CD14-positive monocyte (primary cell): Measurements from ENCODE around the gene NCR2. TPM values are rescaled to one million over a fixed set of nuclear protein-coding genes. Genes with fewer than 3 reads are reported as not detected.

Experiments
- DNase-seq, 3 donors: peaks; one replicate each; pipeline ENCODE4 v3.0.0-alpha.2; 2011 to 2022
- H2AFZ ChIP-seq: 2 replicates; pipeline ENCODE4 v1.6.0; 2012; ENCODE audit warnings: mild to moderate bottlenecking, low read depth, low read length, inconsistent platforms; ENCODE audit not compliant: insufficient read depth, poor library complexity, severe bottlenecking
- H3K27ac ChIP-seq, 2 donors: 1 replicate in 1 of 2; 2 replicates in 1 of 2; pipeline ENCODE4 v1.5.1; 2012 to 2013; ENCODE audit warnings: low read length in 2 of 2, control low read depth in 1 of 2, inconsistent platforms in 1 of 2, low read depth in 1 of 2, mild to moderate bottlenecking in 1 of 2
- H3K27me3 ChIP-seq, 2 donors: one replicate each; pipeline versions ENCODE4 v1.6.0 to v1.6.1; 2011 to 2013; ENCODE audit warnings: low read length in 2 of 2; ENCODE audit not compliant: control insufficient read depth in 2 of 2, insufficient read depth in 2 of 2
- H3K36me3 ChIP-seq, 2 donors: replicated peaks in 1 of 2; 1 replicate in 1 of 2; 2 replicates in 1 of 2; pipeline versions ENCODE4 v1.5.1 to v1.6.1; 2012 to 2013; ENCODE audit warnings: low read length in 2 of 2, control low read depth in 1 of 2, inconsistent platforms in 1 of 2, mild to moderate bottlenecking in 1 of 2; ENCODE audit not compliant: insufficient read depth in 2 of 2, control insufficient read depth in 1 of 2
- H3K4me1 ChIP-seq, 2 donors: 1 replicate in 1 of 2; 2 replicates in 1 of 2; pipeline versions ENCODE4 v1.5.1 to v1.6.1; 2012 to 2013; ENCODE audit warnings: low read length in 2 of 2, control low read depth in 1 of 2, inconsistent platforms in 1 of 2, mild to moderate bottlenecking in 1 of 2, moderate library complexity in 1 of 2; ENCODE audit not compliant: insufficient read depth in 2 of 2, control insufficient read depth in 1 of 2
- H3K4me2 ChIP-seq: replicated peaks from 2 replicates; pipeline ENCODE3; 2012; ENCODE audit warnings: low read length, moderate library complexity, mild to moderate bottlenecking; ENCODE audit not compliant: poor library complexity, severe bottlenecking; ENCODE audit errors: extremely low read depth
- H3K4me3 ChIP-seq, 3 experiments: fragments of 200-600 bp in 1 of 3; sonication (generic) in 1 of 3; replicated peaks in 1 of 3; 1 replicate in 2 of 3; 2 replicates in 1 of 3; pipeline ENCODE4 v1.5.1; 2011 to 2013; ENCODE audit warnings: low read length in 3 of 3, mild to moderate bottlenecking in 3 of 3, control low read depth in 2 of 3, low read depth in 2 of 3, inconsistent platforms in 1 of 3, moderate library complexity in 1 of 3
- H3K79me2 ChIP-seq: 2 replicates; pipeline ENCODE4 v1.6.0; 2012; ENCODE audit warnings: mild to moderate bottlenecking, control low read depth, inconsistent platforms, low read length, moderate library complexity; ENCODE audit not compliant: insufficient read depth
- H3K9ac ChIP-seq: 2 replicates; pipeline ENCODE4 v1.6.0; 2017; ENCODE audit warnings: low read length, mild to moderate bottlenecking; ENCODE audit not compliant: insufficient read depth, poor library complexity, severe bottlenecking
- H3K9me3 ChIP-seq, 2 donors: replicated peaks in 1 of 2; 1 replicate in 1 of 2; 2 replicates in 1 of 2; pipeline versions ENCODE4 v1.5.1 to v1.6.1; 2012 to 2013; ENCODE audit warnings: low read length in 2 of 2, control low read depth in 1 of 2; ENCODE audit not compliant: control insufficient read depth in 1 of 2, insufficient read depth in 1 of 2
- H4K20me1 ChIP-seq: 2 replicates; pipeline ENCODE4 v1.6.0; 2012; ENCODE audit warnings: mild to moderate bottlenecking, low read length, control low read depth, moderate library complexity; ENCODE audit not compliant: insufficient read depth
- H3K27ac Mint-ChIP-seq, 7 donors: one replicate each; pipeline ENCODE4 v1.8.0; 2020; ENCODE audit warnings: mild to moderate bottlenecking in 7 of 7, mixed read lengths in 7 of 7, moderate library complexity in 6 of 7, inconsistent platforms in 2 of 7
- H3K27me3 Mint-ChIP-seq, 3 donors: one replicate each; pipeline ENCODE4 v1.8.0; 2021 to 2022; ENCODE audit warnings: low read depth in 3 of 3, mild to moderate bottlenecking in 3 of 3, mixed read lengths in 3 of 3, moderate library complexity in 3 of 3, inconsistent platforms in 1 of 3
- H3K36me3 Mint-ChIP-seq, 2 donors: one replicate each; pipeline ENCODE4 v1.8.0; 2020; ENCODE audit warnings: mixed read lengths in 2 of 2, inconsistent platforms in 1 of 2, mild to moderate bottlenecking in 1 of 2
- H3K4me1 Mint-ChIP-seq: one replicate; pipeline ENCODE4 v1.8.0; 2020; ENCODE audit warnings: mild to moderate bottlenecking, mixed read lengths
- H3K4me3 Mint-ChIP-seq, 2 donors: one replicate each; pipeline ENCODE4 v1.8.0; 2020; ENCODE audit warnings: mild to moderate bottlenecking in 2 of 2, mixed read lengths in 2 of 2, moderate library complexity in 1 of 2
- H3K9me3 Mint-ChIP-seq, 7 donors: one replicate each; pipeline ENCODE4 v1.8.0; 2020 to 2022; ENCODE audit warnings: mixed read lengths in 7 of 7, mild to moderate bottlenecking in 6 of 7, moderate library complexity in 6 of 7, inconsistent platforms in 2 of 7
- WGBS: methylation state at CpG from one replicate; pipeline ENCODE4 v1.1.5; 2013; ENCODE audit warnings: missing lambda C conversion rate; ENCODE audit not compliant: insufficient coverage; 5-methylcytosine and 5-hydroxymethylcytosine counted together
- intact Hi-C, 2 donors: fragments of 100-400 bp; cut with micrococcal nuclease; formaldehyde crosslinking; loops; one replicate each; pipeline versions ENCODE4 v1.15.0 to v1.15.1; 2023
- polyA plus RNA-seq, 3 donors: library from polyadenylated mRNA; depleted of rRNA in 1 of 3; unstranded in 2 of 3; stranded (reverse) in 1 of 3; fragments of 300-500 nt in 2 of 3; fragments of >200 nt in 1 of 3; fragmentation: Illumina TruSeq in 2 of 3; gene quantifications; 1 replicate in 2 of 3; 2 replicates in 1 of 3; pipeline ENCODE4 v1.2.3, GENCODE V29; 2012 to 2021
- TF ChIP-seq, protein P1 (sequence below): fragments of 200-600 bp; IDR thresholded peaks from one replicate; pipeline ENCODE4 v1.8.0; 2022; ENCODE audit warnings: antibody characterized with exemption, mild to moderate bottlenecking

The NCR2 gene
- polyA plus RNA-seq, 3 donors: not detected

GRCh38 chr6:41348934-41349333 lies 13.5 kb downstream of the NCR2 start:
- no peak overlapping the region for H2AFZ ChIP-seq
- no peaks in the 10 kb centered on the region for H3K4me1 ChIP-seq
- no peak for DNase-seq
- H3K9me3 Mint-ChIP-seq: peaks cover 7 to 15% (median 11%) of the 10 kb centered on the region in 7 donors
- H4K20me1 ChIP-seq: no peaks in the 10 kb centered on the region
- no peaks in the 10 kb centered on the region for H3K79me2 ChIP-seq
- H3K36me3 Mint-ChIP-seq: no peaks in the 10 kb centered on the region
- peaks cover 0 to 2% of the 10 kb centered on the region in 2 donors for H3K27me3 ChIP-seq
- H3K27me3 Mint-ChIP-seq: peaks cover 12 to 19% (median 19%) of the 10 kb centered on the region in 3 donors
- TF ChIP-seq, protein P1, sequence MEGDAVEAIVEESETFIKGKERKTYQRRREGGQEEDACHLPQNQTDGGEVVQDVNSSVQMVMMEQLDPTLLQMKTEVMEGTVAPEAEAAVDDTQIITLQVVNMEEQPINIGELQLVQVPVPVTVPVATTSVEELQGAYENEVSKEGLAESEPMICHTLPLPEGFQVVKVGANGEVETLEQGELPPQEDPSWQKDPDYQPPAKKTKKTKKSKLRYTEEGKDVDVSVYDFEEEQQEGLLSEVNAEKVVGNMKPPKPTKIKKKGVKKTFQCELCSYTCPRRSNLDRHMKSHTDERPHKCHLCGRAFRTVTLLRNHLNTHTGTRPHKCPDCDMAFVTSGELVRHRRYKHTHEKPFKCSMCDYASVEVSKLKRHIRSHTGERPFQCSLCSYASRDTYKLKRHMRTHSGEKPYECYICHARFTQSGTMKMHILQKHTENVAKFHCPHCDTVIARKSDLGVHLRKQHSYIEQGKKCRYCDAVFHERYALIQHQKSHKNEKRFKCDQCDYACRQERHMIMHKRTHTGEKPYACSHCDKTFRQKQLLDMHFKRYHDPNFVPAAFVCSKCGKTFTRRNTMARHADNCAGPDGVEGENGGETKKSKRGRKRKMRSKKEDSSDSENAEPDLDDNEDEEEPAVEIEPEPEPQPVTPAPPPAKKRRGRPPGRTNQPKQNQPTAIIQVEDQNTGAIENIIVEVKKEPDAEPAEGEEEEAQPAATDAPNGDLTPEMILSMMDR: no peak
- no peak overlapping the region for H3K4me2 ChIP-seq
- no CpG with 5 or more reads among the region's 2 CpGs for WGBS
- H3K9me3 ChIP-seq: peaks cover 5 to 12% of the 10 kb centered on the region in 2 donors
- no peaks in the 10 kb centered on the region for H3K36me3 ChIP-seq
- H3K4me3 ChIP-seq: no peak overlapping the region
- no peak overlapping the region for H3K4me3 Mint-ChIP-seq
- no peaks in the 10 kb centered on the region for H3K4me1 Mint-ChIP-seq
- H3K9ac ChIP-seq: no peak overlapping the region
- H3K27ac Mint-ChIP-seq: no peak overlapping the region
- H3K27ac ChIP-seq: no peak overlapping the region
- intact Hi-C loops: no loop called here

DNA sequence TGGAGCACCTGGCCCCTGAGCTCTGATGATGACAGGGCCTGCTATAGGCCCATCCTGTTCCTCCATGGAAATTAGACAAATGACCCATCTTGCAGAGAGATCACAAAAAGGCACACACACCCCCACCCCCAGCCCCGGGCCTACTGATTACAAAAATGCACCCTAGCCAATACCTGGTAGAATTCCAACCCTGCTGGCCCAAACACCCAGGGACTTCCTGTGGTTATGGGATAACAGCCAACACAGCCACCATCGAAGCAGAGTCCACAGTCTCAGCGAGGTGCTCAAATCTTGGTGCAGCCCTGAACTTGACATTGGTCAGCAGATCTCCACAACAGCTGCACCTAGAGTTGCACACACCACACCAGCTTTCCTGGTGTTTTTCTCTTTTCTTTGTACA lies 17.0 kb downstream of the NCR2 start:
- Histone ChIP-seq H3K9me3 (peaks cover 5 to 12% of the 10 kb centered on the region in 2 donors), H3K9ac (no peak overlapping the region), H3K79me2 (no peaks in the 10 kb centered on the region), H3K36me3 (no peaks in the 10 kb centered on the region), H4K20me1 (no peaks in the 10 kb centered on the region), H3K4me1 (no peaks in the 10 kb centered on the region), H3K27ac (no peak overlapping the region), H3K4me2 (no peak overlapping the region), H3K27me3 (peaks cover 0 to 2% of the 10 kb centered on the region in 2 donors), H3K4me3 (no peak overlapping the region), H2AFZ (no peak overlapping the region)
- no peak overlapping the region for H3K27ac Mint-ChIP-seq
- WGBS: 0% methylated on average over 1 of the region's 3 CpGs
- TF ChIP-seq, protein P1: no peak
- no peaks in the 10 kb centered on the region for H3K4me1 Mint-ChIP-seq
- H3K36me3 Mint-ChIP-seq: no peaks in the 10 kb centered on the region
- H3K4me3 Mint-ChIP-seq: no peak overlapping the region
- intact Hi-C loops: no loop called here
- H3K9me3 Mint-ChIP-seq: peaks cover 5 to 15% (median 11%) of the 10 kb centered on the region in 7 donors
- H3K27me3 Mint-ChIP-seq: peaks cover 14 to 19% (median 17%) of the 10 kb centered on the region in 3 donors
- no peak for DNase-seq
